Activated B cell treated with CpG ODN at 0.5 μM for 24 hours (primary cell): ENCODE results near the gene AFDN. TPM values are rescaled to one million over a fixed set of nuclear protein-coding genes. Genes with fewer than 3 reads are reported as not detected.
A peak's percentile ranks its signal among the peaks of the same experiment; 100 is the strongest.

Experiments used
- ATAC-seq: fragments of 200-7000 bp; cut with Tn5 transposase; one replicate; pipeline ENCODE4 v1.10.0; 2021; ENCODE audit warnings: low read depth, mild to moderate bottlenecking, moderate library complexity
- CTCF ChIA-PET: fragments of 350-600 bp; sonication (Branson Sonifier 250); formaldehyde crosslinking; loops from one replicate; lab custom pipeline; 2021; ENCODE audit warnings: antibody characterized with exemption; lab: Charles Lee
- POLR2A ChIA-PET: fragments of 350-600 bp; sonication (Branson Sonifier 250); formaldehyde crosslinking; loops from one replicate; lab custom pipeline; 2021; ENCODE audit warnings: antibody characterized with exemption; lab: Charles Lee
- DNase-seq: peaks from one replicate; pipeline ENCODE4 v3.0.0; 2022
- H3K27ac Mint-ChIP-seq: one replicate; pipeline ENCODE4 v1.8.0; 2020; ENCODE audit warnings: mixed read lengths
- H3K27me3 Mint-ChIP-seq: one replicate; pipeline ENCODE4 v1.8.0; 2021; ENCODE audit warnings: mixed read lengths
- H3K36me3 Mint-ChIP-seq: one replicate; pipeline ENCODE4 v1.8.0; 2021; ENCODE audit warnings: low read depth, mixed read lengths
- H3K4me1 Mint-ChIP-seq: one replicate; pipeline ENCODE4 v1.8.0; 2021; ENCODE audit warnings: mixed read lengths
- H3K4me3 Mint-ChIP-seq: one replicate; pipeline ENCODE4 v1.8.0; 2020; ENCODE audit warnings: mild to moderate bottlenecking, mixed read lengths
- H3K9me3 Mint-ChIP-seq: one replicate; pipeline ENCODE4 v1.8.0; 2020; ENCODE audit warnings: mixed read lengths
- CTCF ChIP-seq: fragments of 200-600 bp; IDR thresholded peaks from one replicate; pipeline ENCODE4 v1.8.0; 2022; ENCODE audit warnings: antibody characterized with exemption, mild to moderate bottlenecking
- intact Hi-C: fragments of 100-400 bp; cut with micrococcal nuclease; formaldehyde crosslinking; loops from one replicate; pipeline ENCODE4 v1.15.1; 2024
- total RNA-seq: library from RNA; stranded (reverse); gene quantifications from 2 replicates; pipeline ENCODE4 v1.2.3, GENCODE V29; 2022

Gene AFDN
- total RNA-seq, 1 donor from 2014 or later = 38.0 TPM

DNA sequence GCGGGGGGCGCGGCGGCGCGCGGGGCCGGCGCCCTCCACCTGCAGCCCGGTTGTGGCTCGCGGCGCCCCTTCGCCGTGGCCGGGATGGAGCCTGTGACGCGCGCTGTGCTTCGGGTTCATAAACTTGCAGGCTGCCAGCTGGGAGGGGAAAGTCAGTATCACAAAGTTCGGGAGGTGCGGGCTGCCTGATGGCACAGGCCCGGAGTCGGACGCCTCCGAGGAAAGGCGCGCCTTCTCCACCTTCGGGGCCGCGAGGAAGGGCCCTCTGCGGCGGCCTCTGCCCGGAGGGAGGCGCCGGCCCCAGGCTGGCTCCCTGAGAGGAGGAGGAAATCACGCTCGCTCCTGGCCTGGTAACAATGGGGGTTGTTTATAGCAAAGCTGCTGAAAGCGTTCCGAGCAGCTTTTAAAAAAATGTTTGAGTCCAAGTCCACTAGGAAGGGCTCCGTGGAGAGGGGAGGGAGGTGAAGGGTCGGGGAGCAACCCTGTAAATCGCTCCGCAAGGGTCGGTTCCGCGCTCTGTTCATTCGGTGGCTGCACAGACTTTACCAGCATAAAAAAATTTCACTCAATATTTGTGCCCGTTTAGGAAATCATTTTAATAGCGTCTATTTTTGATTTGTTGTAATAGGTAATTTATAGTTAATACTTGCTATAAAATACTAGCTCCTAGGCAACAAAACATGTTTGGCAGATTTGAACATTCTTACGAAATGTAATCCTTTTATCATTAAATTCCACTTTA lies 1.0 kb downstream of the AFDN start:
- intact Hi-C loops = loop anchor here (2.0 to 10.0 kb wide), 4 partner anchors 129 to 1387 kb away; no protein-coding TSS in a partner anchor
- Mint-ChIP-seq H3K27ac (peak overlapping the region; percentile 70), H3K4me3 (peak overlapping the region; percentile 86), H3K9me3 (no peaks in the 10 kb centered on the region), H3K36me3 (peaks cover 7% of the 10 kb centered on the region), H3K27me3 (peaks cover 26% of the 10 kb centered on the region), H3K4me1 (peaks cover 31% of the 10 kb centered on the region)
- ChIA-PET CTCF (interaction anchor here (1.4 kb wide), 1 partner anchor 128 kb away, joined by 3 read pairs; no protein-coding TSS in a partner anchor), POLR2A (no interaction called here)
- no peak for TF ChIP-seq CTCF
- DNase-seq (peak; percentile 46), ATAC-seq (peak; percentile 22)

GRCh38 chr6:167828325-167828956 lies 1.7 kb downstream of the AFDN start:
- peaks cover 7% of the 10 kb centered on the region for H3K36me3 Mint-ChIP-seq
- ATAC-seq = no peak
- peaks cover 28% of the 10 kb centered on the region for H3K27me3 Mint-ChIP-seq
- intact Hi-C loops = loop anchor here (5.0 to 10.0 kb wide), 3 partner anchors 474 to 1386 kb away; no protein-coding TSS in a partner anchor
- TF ChIP-seq CTCF = no peak
- H3K4me1 Mint-ChIP-seq = peaks cover 38% of the 10 kb centered on the region
- POLR2A ChIA-PET = no interaction called here
- H3K27ac Mint-ChIP-seq = no peak overlapping the region
- peak overlapping the region; percentile 86 for H3K4me3 Mint-ChIP-seq
- CTCF ChIA-PET = interaction anchor here (1.4 kb wide), 1 partner anchor 129 kb away, joined by 3 read pairs; no protein-coding TSS in a partner anchor
- H3K9me3 Mint-ChIP-seq = no peaks in the 10 kb centered on the region
- no peak for DNase-seq

GRCh38 chr6:167829513-167829912 lies 2.8 kb downstream of the AFDN start:
- TF ChIP-seq CTCF = no peak
- H3K27ac Mint-ChIP-seq = no peak overlapping the region
- no peak overlapping the region for H3K4me3 Mint-ChIP-seq
- ChIA-PET POLR2A (no interaction called here), CTCF (no interaction called here)
- intact Hi-C loops = loop anchor here (5.0 to 10.0 kb wide), 3 partner anchors 475 to 1385 kb away; no protein-coding TSS in a partner anchor
- H3K4me1 Mint-ChIP-seq = peaks cover 39% of the 10 kb centered on the region
- H3K36me3 Mint-ChIP-seq = peaks cover 7% of the 10 kb centered on the region
- no peak for DNase-seq
- ATAC-seq = no peak
- peaks cover 28% of the 10 kb centered on the region for H3K27me3 Mint-ChIP-seq
- no peaks in the 10 kb centered on the region for H3K9me3 Mint-ChIP-seq

DNA sequence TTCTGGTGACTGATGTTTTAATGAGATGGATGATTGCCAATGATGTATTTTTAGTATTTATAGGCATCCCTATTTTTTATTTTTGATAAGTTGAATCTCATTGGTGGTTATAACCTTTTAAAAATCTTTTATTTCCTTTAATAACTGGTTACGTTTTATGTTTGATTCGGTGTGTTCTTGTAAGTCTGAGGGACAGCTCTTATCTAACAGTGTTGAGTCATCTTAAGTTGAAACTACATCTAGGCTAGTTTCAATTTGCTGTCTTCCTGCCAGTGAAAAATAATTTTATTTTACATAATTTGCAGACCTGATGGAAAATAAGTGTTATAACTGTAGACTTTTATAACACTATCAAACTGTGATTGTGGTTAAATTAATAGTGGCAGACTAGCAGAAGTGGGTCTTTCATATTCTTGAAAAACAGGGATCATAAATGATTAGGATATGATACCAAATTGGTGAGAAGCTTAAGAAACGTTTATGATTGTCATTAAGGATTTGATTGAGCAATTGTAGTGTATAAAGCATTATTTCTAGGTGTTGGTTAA lies 4.6 kb downstream of the AFDN start:
- Mint-ChIP-seq H3K4me1 (peaks cover 25% of the 10 kb centered on the region), H3K27ac (no peak overlapping the region), H3K36me3 (peaks cover 3% of the 10 kb centered on the region), H3K4me3 (no peak overlapping the region), H3K9me3 (no peaks in the 10 kb centered on the region), H3K27me3 (peaks cover 25% of the 10 kb centered on the region)
- ChIA-PET POLR2A (no interaction called here), CTCF (interaction anchor here (0.5 kb wide), 1 partner anchor 28 kb away, joined by 6 read pairs; no protein-coding TSS in a partner anchor)
- TF ChIP-seq CTCF = no peak
- intact Hi-C loops = no loop called here
- DNase-seq = no peak
- ATAC-seq = no peak
